Measurements from ENCODE around the gene HS6ST3. TPM values are rescaled to one million over a fixed set of nuclear protein-coding genes. Genes with fewer than 3 reads are reported as not detected.

HS6ST3 gene
- total RNA-seq, 3 donors from 2014 or later = not detected

- Mint-ChIP-seq H3K9me3 (peaks cover 8% of the 10 kb centered on the region), H3K4me1 (ENCODE audit: low read depth) (no peaks in the 10 kb centered on the region), H3K4me3 (no peak overlapping the region), H3K36me3 (ENCODE audit: insufficient read depth) (no peaks in the 10 kb centered on the region), H3K27me3 (ENCODE audit: low read depth) (no peaks in the 10 kb centered on the region)
- no peak for DNase-seq
- ATAC-seq = no peak
Measured at GRCh38 chr13:96785986-96786385, 696.1 kb downstream of the HS6ST3 start.

- Mint-ChIP-seq H3K4me3 (no peak overlapping the region), H3K9me3 (peaks cover 4% of the 10 kb centered on the region), H3K36me3 (ENCODE audit: insufficient read depth) (no peaks in the 10 kb centered on the region), H3K27me3 (ENCODE audit: low read depth) (no peaks in the 10 kb centered on the region), H3K4me1 (ENCODE audit: low read depth) (no peaks in the 10 kb centered on the region)
- DNase-seq (no peak), ATAC-seq (no peak)
Measured at GRCh38 chr13:96792188-96792587, 702.3 kb downstream of the HS6ST3 start.

- H3K9me3 Mint-ChIP-seq = peaks cover 3% of the 10 kb centered on the region
- DNase-seq = no peak
- ATAC-seq = no peak
- H3K36me3 Mint-ChIP-seq (ENCODE audit: insufficient read depth) = no peaks in the 10 kb centered on the region
- H3K27me3 Mint-ChIP-seq (ENCODE audit: low read depth) = no peaks in the 10 kb centered on the region
- H3K4me3 Mint-ChIP-seq = no peak overlapping the region
- no peaks in the 10 kb centered on the region for H3K4me1 Mint-ChIP-seq (ENCODE audit: low read depth)
Measured at GRCh38 chr13:96792736-96793403, 703.0 kb downstream of the HS6ST3 start.

- H3K4me3 Mint-ChIP-seq = no peak overlapping the region
- H3K36me3 Mint-ChIP-seq (ENCODE audit: insufficient read depth) = no peaks in the 10 kb centered on the region
- ATAC-seq (no peak), DNase-seq (no peak)
- H3K9me3 Mint-ChIP-seq = no peaks in the 10 kb centered on the region
- H3K27me3 Mint-ChIP-seq (ENCODE audit: low read depth) = no peaks in the 10 kb centered on the region
- no peaks in the 10 kb centered on the region for H3K4me1 Mint-ChIP-seq (ENCODE audit: low read depth)
Measured at GRCh38 chr13:96793404-96793755, 703.5 kb downstream of the HS6ST3 start.

GRCh38 chr13:96794669-96795068 lies 704.8 kb downstream of the HS6ST3 start:
- H3K4me1 Mint-ChIP-seq (ENCODE audit: low read depth) = no peaks in the 10 kb centered on the region
- no peaks in the 10 kb centered on the region for H3K36me3 Mint-ChIP-seq (ENCODE audit: insufficient read depth)
- DNase-seq (no peak), ATAC-seq (no peak)
- H3K4me3 Mint-ChIP-seq = no peak overlapping the region
- H3K9me3 Mint-ChIP-seq = no peaks in the 10 kb centered on the region
- no peaks in the 10 kb centered on the region for H3K27me3 Mint-ChIP-seq (ENCODE audit: low read depth)

GRCh38 chr13:96795670-96796069 lies 705.8 kb downstream of the HS6ST3 start:
- no peaks in the 10 kb centered on the region for H3K9me3 Mint-ChIP-seq

GRCh38 chr13:96796091-96796633 lies 706.3 kb downstream of the HS6ST3 start:
- DNase-seq = no peak
- Mint-ChIP-seq H3K27me3 (ENCODE audit: low read depth) (no peaks in the 10 kb centered on the region), H3K4me3 (no peak overlapping the region), H3K36me3 (ENCODE audit: insufficient read depth) (no peaks in the 10 kb centered on the region), H3K4me1 (ENCODE audit: low read depth) (no peaks in the 10 kb centered on the region), H3K9me3 (no peaks in the 10 kb centered on the region)
- no peak for ATAC-seq

More at GRCh38 chr13:96795670-96796069, 705.8 kb downstream of the HS6ST3 start:
- no peaks in the 10 kb centered on the region for H3K27me3 Mint-ChIP-seq (ENCODE audit: low read depth)
- ATAC-seq (no peak), DNase-seq (no peak)
- H3K4me1 Mint-ChIP-seq (ENCODE audit: low read depth) = no peaks in the 10 kb centered on the region
- no peaks in the 10 kb centered on the region for H3K36me3 Mint-ChIP-seq (ENCODE audit: insufficient read depth)
- H3K4me3 Mint-ChIP-seq = no peak overlapping the region

- DNase-seq (no peak), ATAC-seq (no peak)
- no peaks in the 10 kb centered on the region for H3K36me3 Mint-ChIP-seq (ENCODE audit: insufficient read depth)
- H3K27me3 Mint-ChIP-seq (ENCODE audit: low read depth) = no peaks in the 10 kb centered on the region
- no peaks in the 10 kb centered on the region for H3K4me1 Mint-ChIP-seq (ENCODE audit: low read depth)
- no peak overlapping the region for H3K4me3 Mint-ChIP-seq
- H3K9me3 Mint-ChIP-seq = no peaks in the 10 kb centered on the region
Measured at GRCh38 chr13:96797136-96797535, 707.2 kb downstream of the HS6ST3 start.

- Mint-ChIP-seq H3K4me1 (ENCODE audit: low read depth) (no peaks in the 10 kb centered on the region), H3K36me3 (ENCODE audit: insufficient read depth) (no peaks in the 10 kb centered on the region), H3K9me3 (peaks cover 16% of the 10 kb centered on the region), H3K27me3 (ENCODE audit: low read depth) (no peaks in the 10 kb centered on the region), H3K4me3 (no peak overlapping the region)
- ATAC-seq (no peak), DNase-seq (no peak)
Measured at GRCh38 chr13:96803456-96804100, 713.7 kb downstream of the HS6ST3 start.

- Mint-ChIP-seq H3K9me3 (peaks cover 16% of the 10 kb centered on the region), H3K27me3 (ENCODE audit: low read depth) (no peaks in the 10 kb centered on the region), H3K4me1 (ENCODE audit: low read depth) (no peaks in the 10 kb centered on the region), H3K36me3 (ENCODE audit: insufficient read depth) (no peaks in the 10 kb centered on the region), H3K4me3 (no peak overlapping the region)
- no peak for DNase-seq
- no peak for ATAC-seq
Measured at GRCh38 chr13:96804174-96804573, 714.3 kb downstream of the HS6ST3 start.

GRCh38 chr13:96806746-96807145 lies 716.8 kb downstream of the HS6ST3 start:
- no peaks in the 10 kb centered on the region for H3K4me1 Mint-ChIP-seq (ENCODE audit: low read depth)
- no peak for DNase-seq
- no peak overlapping the region for H3K4me3 Mint-ChIP-seq
- H3K9me3 Mint-ChIP-seq = peaks cover 16% of the 10 kb centered on the region
- ATAC-seq = no peak
- H3K36me3 Mint-ChIP-seq (ENCODE audit: insufficient read depth) = no peaks in the 10 kb centered on the region
- no peaks in the 10 kb centered on the region for H3K27me3 Mint-ChIP-seq (ENCODE audit: low read depth)

- Mint-ChIP-seq H3K4me3 (no peak overlapping the region), H3K9me3 (peaks cover 15% of the 10 kb centered on the region), H3K4me1 (ENCODE audit: low read depth) (no peaks in the 10 kb centered on the region), H3K36me3 (ENCODE audit: insufficient read depth) (no peaks in the 10 kb centered on the region), H3K27me3 (ENCODE audit: low read depth) (no peaks in the 10 kb centered on the region)
- DNase-seq (no peak), ATAC-seq (no peak)
Measured at GRCh38 chr13:96809366-96810096, 719.6 kb downstream of the HS6ST3 start.

GRCh38 chr13:96810104-96810503 lies 720.2 kb downstream of the HS6ST3 start:
- Mint-ChIP-seq H3K4me1 (ENCODE audit: low read depth) (no peaks in the 10 kb centered on the region), H3K36me3 (ENCODE audit: insufficient read depth) (no peaks in the 10 kb centered on the region), H3K27me3 (ENCODE audit: low read depth) (no peaks in the 10 kb centered on the region), H3K9me3 (peaks cover 15% of the 10 kb centered on the region), H3K4me3 (no peak overlapping the region)
- DNase-seq (no peak), ATAC-seq (no peak)

GRCh38 chr13:96811049-96811448 lies 721.1 kb downstream of the HS6ST3 start:
- Mint-ChIP-seq H3K4me3 (no peak overlapping the region), H3K36me3 (ENCODE audit: insufficient read depth) (no peaks in the 10 kb centered on the region), H3K4me1 (ENCODE audit: low read depth) (no peaks in the 10 kb centered on the region), H3K27me3 (ENCODE audit: low read depth) (no peaks in the 10 kb centered on the region), H3K9me3 (peaks cover 12% of the 10 kb centered on the region)
- ATAC-seq (no peak), DNase-seq (no peak)

- H3K36me3 Mint-ChIP-seq (ENCODE audit: insufficient read depth) = no peaks in the 10 kb centered on the region
- DNase-seq (no peak), ATAC-seq (no peak)
- H3K9me3 Mint-ChIP-seq = peaks cover 8% of the 10 kb centered on the region
- H3K4me1 Mint-ChIP-seq (ENCODE audit: low read depth) = no peaks in the 10 kb centered on the region
- H3K27me3 Mint-ChIP-seq (ENCODE audit: low read depth) = no peaks in the 10 kb centered on the region
- H3K4me3 Mint-ChIP-seq = no peak overlapping the region
Measured at GRCh38 chr13:96816261-96816660, 726.4 kb downstream of the HS6ST3 start.
